ENCODE data around the gene DLGAP1. TPM values are rescaled to one million over a fixed set of nuclear protein-coding genes. Genes with fewer than 3 reads are reported as not detected.

The DLGAP1 gene
- total RNA-seq, 1 donor from 2014 or later, result 5.4 TPM

- H3K36me3 ChIP-seq, result no peaks in the 10 kb centered on the region
- no peak for TF ChIP-seq CTCF (IDR thresholded peaks at IDR 0.05)
- DNase-seq (no peak), ATAC-seq (no peak)
- H3K4me1 ChIP-seq, result peaks cover 50% of the 10 kb centered on the region
- no peaks in the 10 kb centered on the region for H3K27me3 ChIP-seq
- peak overlapping the region; percentile 98 for H3K27ac ChIP-seq
- peak overlapping the region; percentile 60 for H3K4me3 ChIP-seq
- intact Hi-C loops (cut with DNase I), result loop anchor here (10.0 kb wide), 1 partner anchor 69 kb away; no protein-coding TSS in a partner anchor
- H3K9me3 ChIP-seq, result no peaks in the 10 kb centered on the region
Measured at GRCh38 chr18:3596324-3596636, 858.8 kb downstream of the DLGAP1 start.

GRCh38 chr18:3595369-3596273 is 859.5 kb downstream of the DLGAP1 start:
- H3K36me3 ChIP-seq, result no peaks in the 10 kb centered on the region
- TF ChIP-seq CTCF (IDR thresholded peaks at IDR 0.05), result no peak
- ATAC-seq (peak; percentile 57), DNase-seq (no peak)
- H3K9me3 ChIP-seq, result no peaks in the 10 kb centered on the region
- peak overlapping the region; percentile 60 for H3K4me3 ChIP-seq
- no peaks in the 10 kb centered on the region for H3K27me3 ChIP-seq
- H3K4me1 ChIP-seq, result peaks cover 50% of the 10 kb centered on the region
- intact Hi-C loops (cut with DNase I), result loop anchor here (10.0 kb wide), 1 partner anchor 69 kb away; no protein-coding TSS in a partner anchor
- H3K27ac ChIP-seq, result peak overlapping the region; percentile 98

GRCh38 chr18:3594760-3595368 is 860.2 kb downstream of the DLGAP1 start:
- H3K9me3 ChIP-seq, result no peaks in the 10 kb centered on the region
- DNase-seq (no peak), ATAC-seq (peak; percentile 2)
- no peaks in the 10 kb centered on the region for H3K36me3 ChIP-seq
- peak overlapping the region; percentile 60 for H3K4me3 ChIP-seq
- intact Hi-C loops (cut with DNase I), result loop anchor here (10.0 kb wide), 1 partner anchor 70 kb away; no protein-coding TSS in a partner anchor
- no peaks in the 10 kb centered on the region for H3K27me3 ChIP-seq
- H3K27ac ChIP-seq, result peak overlapping the region; percentile 98
- H3K4me1 ChIP-seq, result peaks cover 50% of the 10 kb centered on the region
- no peak for TF ChIP-seq CTCF (IDR thresholded peaks at IDR 0.05)

GRCh38 chr18:3593904-3594759 is 861.0 kb downstream of the DLGAP1 start:
- H3K27ac ChIP-seq, result peak overlapping the region; percentile 98
- peak; percentile 84 for TF ChIP-seq CTCF (IDR thresholded peaks at IDR 0.05)
- peak; percentile 86 for DNase-seq
- ATAC-seq, result peak; percentile 89
- peak overlapping the region; percentile 60 for H3K4me3 ChIP-seq
- H3K4me1 ChIP-seq, result peaks cover 50% of the 10 kb centered on the region
- no peaks in the 10 kb centered on the region for H3K36me3 ChIP-seq
- H3K9me3 ChIP-seq, result no peaks in the 10 kb centered on the region
- intact Hi-C loops (cut with DNase I), result loop anchor here (10.0 kb wide), 1 partner anchor 71 kb away; no protein-coding TSS in a partner anchor
- H3K27me3 ChIP-seq, result no peaks in the 10 kb centered on the region

- Histone ChIP-seq H3K27ac (peak overlapping the region; percentile 98), H3K4me3 (peak overlapping the region; percentile 60), H3K36me3 (no peaks in the 10 kb centered on the region), H3K4me1 (peaks cover 50% of the 10 kb centered on the region), H3K9me3 (no peaks in the 10 kb centered on the region), H3K27me3 (no peaks in the 10 kb centered on the region)
- ATAC-seq (peak; percentile 4), DNase-seq (no peak)
- intact Hi-C loops (cut with DNase I), result loop anchor here (10.0 kb wide), 1 partner anchor 71 kb away; no protein-coding TSS in a partner anchor
- no peak for TF ChIP-seq CTCF (IDR thresholded peaks at IDR 0.05)
Measured at GRCh38 chr18:3593381-3593903, 861.7 kb downstream of the DLGAP1 start.
